SIG-M5 treated with dmso at 0.1 percent for 504 hours (cell line): Measurements from ENCODE around the gene TREML1.
"Not testable (repeated sequence)": the region's sequence is repeated elsewhere in the genome, so short reads cannot be mapped to it uniquely, and the experiment has no call there.

Experiments
- DNase-seq: peaks from one replicate; lab custom pipeline; 2025; ENCODE audit not compliant: unreplicated experiment; lab: John Stamatoyannopoulos, UW

The TREML1 gene

GRCh38 chr6:41153451-41153850 is 696 bp downstream of the TREML1 start:
- no peak for DNase-seq

GRCh38 chr6:41150671-41151070 is 3.5 kb downstream of the TREML1 start:
- DNase-seq, result no peak

GRCh38 chr6:41147917-41148316 is 6.2 kb downstream of the TREML1 start:
- DNase-seq, result no peak

- DNase-seq, result no peak
These were observed 17.2 kb downstream of the TREML1 start for GRCh38 chr6:41136911-41137310.

- no peak for DNase-seq
These were observed 18.9 kb downstream of the TREML1 start for GRCh38 chr6:41135062-41135832.

- no peak for DNase-seq
These were observed 21.9 kb downstream of the TREML1 start for GRCh38 chr6:41132254-41132653.

- DNase-seq, result no peak
These were observed 28.9 kb downstream of the TREML1 start for GRCh38 chr6:41125282-41125681.

GRCh38 chr6:41122918-41123317 is 31.2 kb downstream of the TREML1 start:
- no peak for DNase-seq

GRCh38 chr6:41122373-41122772 is 31.8 kb downstream of the TREML1 start:
- DNase-seq, result no peak

GRCh38 chr6:41120058-41120457 is 34.1 kb downstream of the TREML1 start:
- DNase-seq, result no peak

- DNase-seq, result no peak
These were observed 34.6 kb downstream of the TREML1 start for GRCh38 chr6:41119508-41119907.

GRCh38 chr6:41115027-41115426 is 39.1 kb downstream of the TREML1 start:
- DNase-seq, result not testable (repeated sequence)

- no peak for DNase-seq
These were observed 43.1 kb downstream of the TREML1 start for GRCh38 chr6:41111017-41111416.

- no peak for DNase-seq
These were observed 50.3 kb downstream of the TREML1 start for GRCh38 chr6:41103847-41104246.

- no peak for DNase-seq
These were observed 53.3 kb downstream of the TREML1 start for GRCh38 chr6:41100871-41101287.
